T-helper 2 cell (primary cell): ENCODE results near the gene SH3BGRL3.
"Not testable (repeated sequence)": the region's sequence is repeated elsewhere in the genome, so short reads cannot be mapped to it uniquely, and the experiment has no call there.

Experiments
- DNase-seq, 5 experiments: peaks; one replicate each; pipeline versions ENCODE4 v3.0.0 to v3.0.0-alpha.2; 2012 to 2022
- total RNA-seq, 2 donors: gene quantifications; one replicate each; lab custom pipeline; 2026; lab: John Stamatoyannopoulos, UW

SH3BGRL3 gene
- 138 to 149 reads per million in 2 donors for total RNA-seq

GRCh38 chr1:26279456-26280332 lies at the start of gene SH3BGRL3:
SH3BGRL3 (plus strand) TSS chr1:26280086; CDS start chr1:26280156, 70 bp downstream.
- DNase-seq: peak; percentile 69 to 92 (median 82)

- DNase-seq: not testable (repeated sequence)
Measured at GRCh38 chr1:26230682-26231081, 49.2 kb upstream of the SH3BGRL3 start.

- DNase-seq: peak; percentile 94 to 98 (median 97)
Measured at GRCh38 chr1:26233903-26234643, 45.8 kb upstream of the SH3BGRL3 start, which contains the start of gene CEP85. CEP85 (plus strand) TSS chr1:26234200; CDS start chr1:26239784, 5,584 bp downstream.

- peak in 1 of 5 experiments; percentile 46 for DNase-seq
Measured at GRCh38 chr1:26234644-26235370, 45.1 kb upstream of the SH3BGRL3 start.

- DNase-seq: peak in 1 of 5 experiments; percentile 41
Measured at GRCh38 chr1:26237230-26237966, 42.5 kb upstream of the SH3BGRL3 start.

- DNase-seq: no peak
Measured at GRCh38 chr1:26239936-26240335, 40.0 kb upstream of the SH3BGRL3 start.

- DNase-seq: no peak
Measured at GRCh38 chr1:26252718-26253117, 27.2 kb upstream of the SH3BGRL3 start.

- DNase-seq: no peak
Measured at GRCh38 chr1:26254404-26254803, 25.5 kb upstream of the SH3BGRL3 start.

GRCh38 chr1:26257222-26257621 lies 22.7 kb upstream of the SH3BGRL3 start:
- no peak for DNase-seq

- DNase-seq: no peak
Measured at GRCh38 chr1:26259005-26259404, 20.9 kb upstream of the SH3BGRL3 start.

GRCh38 chr1:26259578-26259977 lies 20.3 kb upstream of the SH3BGRL3 start:
- no peak for DNase-seq

- no peak for DNase-seq
Measured at GRCh38 chr1:26263212-26263611, 16.7 kb upstream of the SH3BGRL3 start.

- DNase-seq: no peak
Measured at GRCh38 chr1:26265405-26265804, 14.5 kb upstream of the SH3BGRL3 start.

- DNase-seq: no peak
Measured at GRCh38 chr1:26268290-26269197, 11.3 kb upstream of the SH3BGRL3 start.

- DNase-seq: no peak
Measured at GRCh38 chr1:26269198-26269550, 10.7 kb upstream of the SH3BGRL3 start.

GRCh38 chr1:26274801-26275425 lies 5.0 kb upstream of the SH3BGRL3 start:
- no peak for DNase-seq

- DNase-seq: peak; percentile 43 to 77 (median 64)
Measured at GRCh38 chr1:26275580-26276431, 4.1 kb upstream of the SH3BGRL3 start.

GRCh38 chr1:26276432-26276838 lies 3.5 kb upstream of the SH3BGRL3 start:
- peak in 1 of 5 experiments; percentile 72 for DNase-seq

GRCh38 chr1:26277261-26277661 lies 2.6 kb upstream of the SH3BGRL3 start:
- no peak for DNase-seq
